ENCODE measurements around the gene ATP8A2.

DNA sequence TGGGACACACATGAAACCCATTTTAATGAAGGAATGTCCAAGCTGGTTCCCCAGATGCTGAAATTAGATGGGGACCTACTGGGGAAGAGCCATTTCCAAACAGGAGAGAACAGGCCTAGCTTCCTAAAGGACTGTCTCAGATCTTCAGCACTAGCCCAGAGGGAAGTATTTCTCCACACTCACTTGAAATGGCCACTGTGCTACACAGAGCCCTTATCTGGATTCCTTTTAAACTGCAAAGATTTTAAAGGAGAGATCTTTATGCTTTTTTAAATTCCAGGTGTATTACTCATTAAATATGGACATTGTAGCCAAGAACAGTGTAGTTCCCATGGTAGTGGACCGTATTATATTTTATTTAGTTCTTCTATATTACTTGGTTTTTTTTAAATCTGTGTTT lies 424.7 kb downstream of the ATP8A2 start:
- TF ChIP-seq, protein P1, sequence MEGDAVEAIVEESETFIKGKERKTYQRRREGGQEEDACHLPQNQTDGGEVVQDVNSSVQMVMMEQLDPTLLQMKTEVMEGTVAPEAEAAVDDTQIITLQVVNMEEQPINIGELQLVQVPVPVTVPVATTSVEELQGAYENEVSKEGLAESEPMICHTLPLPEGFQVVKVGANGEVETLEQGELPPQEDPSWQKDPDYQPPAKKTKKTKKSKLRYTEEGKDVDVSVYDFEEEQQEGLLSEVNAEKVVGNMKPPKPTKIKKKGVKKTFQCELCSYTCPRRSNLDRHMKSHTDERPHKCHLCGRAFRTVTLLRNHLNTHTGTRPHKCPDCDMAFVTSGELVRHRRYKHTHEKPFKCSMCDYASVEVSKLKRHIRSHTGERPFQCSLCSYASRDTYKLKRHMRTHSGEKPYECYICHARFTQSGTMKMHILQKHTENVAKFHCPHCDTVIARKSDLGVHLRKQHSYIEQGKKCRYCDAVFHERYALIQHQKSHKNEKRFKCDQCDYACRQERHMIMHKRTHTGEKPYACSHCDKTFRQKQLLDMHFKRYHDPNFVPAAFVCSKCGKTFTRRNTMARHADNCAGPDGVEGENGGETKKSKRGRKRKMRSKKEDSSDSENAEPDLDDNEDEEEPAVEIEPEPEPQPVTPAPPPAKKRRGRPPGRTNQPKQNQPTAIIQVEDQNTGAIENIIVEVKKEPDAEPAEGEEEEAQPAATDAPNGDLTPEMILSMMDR (IDR thresholded peaks at IDR 0.05): no peak
- no peak for TF ChIP-seq EP300 (IDR thresholded peaks at IDR 0.05; ENCODE audit: low read depth)

All from transverse colon (tissue), 3 donors.